ENCODE measurements around the gene FOXK1.

- TF ChIP-seq SUZ12 (IDR thresholded peaks at IDR 0.05) (no peak), FOXK2 (IDR thresholded peaks at IDR 0.05) (no peak), SP1 (IDR thresholded peaks at IDR 0.05) (no peak), ZNF384 (IDR thresholded peaks at IDR 0.05) (no peak), ARNT (IDR thresholded peaks at IDR 0.05) (no peak), NFRKB (IDR thresholded peaks at IDR 0.05) (no peak), FOXA1 (IDR thresholded peaks at IDR 0.05) (no peak)
Measured at GRCh38 chr7:4689151-4689550, 7.1 kb downstream of the FOXK1 start.

Data from HEK293T (cell line).